Activated CD4-positive, CD25-positive, alpha-beta regulatory T cell (primary cell): ENCODE measurements around the gene MAP4K4.

Source experiments
- DNase-seq, 4 experiments: peaks; one replicate each; lab custom pipeline; 2025; lab: John Stamatoyannopoulos, UW

Gene MAP4K4

DNA sequence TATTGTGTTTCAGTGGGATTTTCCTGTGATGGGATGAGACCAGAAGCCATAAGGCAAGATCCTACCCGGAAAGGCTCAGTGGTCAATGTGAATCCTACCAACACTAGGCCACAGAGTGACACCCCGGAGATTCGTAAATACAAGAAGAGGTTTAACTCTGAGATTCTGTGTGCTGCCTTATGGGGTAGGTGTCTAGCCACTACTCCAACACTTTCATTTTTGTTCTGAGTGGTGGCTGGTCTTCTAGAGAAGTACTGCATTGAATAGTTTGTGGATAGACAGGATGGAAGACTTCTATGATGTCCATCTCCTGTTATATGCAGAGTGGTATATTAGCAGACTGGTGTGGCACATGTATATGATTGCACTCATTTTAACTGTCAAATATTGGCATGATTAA, 176.6 kb downstream of the MAP4K4 start:
- no peak for DNase-seq

- DNase-seq: no peak
Observed at GRCh38 chr2:101879466-101879865, 182.0 kb downstream of the MAP4K4 start.

DNA sequence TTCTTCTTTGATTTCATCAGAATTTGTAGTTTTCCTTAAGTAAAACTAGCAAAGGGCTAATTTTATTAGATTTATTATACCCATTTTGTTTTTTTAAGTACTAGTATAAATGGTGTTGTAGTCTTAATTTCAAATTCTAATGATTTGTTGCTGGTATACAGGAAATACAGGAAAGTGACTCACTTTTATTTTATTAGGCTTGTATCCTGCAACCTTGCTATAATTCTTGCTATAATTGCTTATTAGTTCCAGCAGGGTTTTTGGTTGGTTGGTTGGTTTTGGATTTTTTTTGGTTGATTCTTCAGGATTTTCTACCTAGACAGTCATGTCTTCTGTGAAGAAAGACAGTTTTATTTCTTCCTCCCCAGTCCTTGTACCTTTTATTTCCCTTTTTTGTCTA, 183.6 kb downstream of the MAP4K4 start:
- no peak for DNase-seq

GRCh38 chr2:101882769-101883307, 185.3 kb downstream of the MAP4K4 start:
- no peak for DNase-seq

GRCh38 chr2:101883860-101884259, 186.4 kb downstream of the MAP4K4 start:
- peak in 1 of 4 experiments; percentile 5 for DNase-seq

DNA sequence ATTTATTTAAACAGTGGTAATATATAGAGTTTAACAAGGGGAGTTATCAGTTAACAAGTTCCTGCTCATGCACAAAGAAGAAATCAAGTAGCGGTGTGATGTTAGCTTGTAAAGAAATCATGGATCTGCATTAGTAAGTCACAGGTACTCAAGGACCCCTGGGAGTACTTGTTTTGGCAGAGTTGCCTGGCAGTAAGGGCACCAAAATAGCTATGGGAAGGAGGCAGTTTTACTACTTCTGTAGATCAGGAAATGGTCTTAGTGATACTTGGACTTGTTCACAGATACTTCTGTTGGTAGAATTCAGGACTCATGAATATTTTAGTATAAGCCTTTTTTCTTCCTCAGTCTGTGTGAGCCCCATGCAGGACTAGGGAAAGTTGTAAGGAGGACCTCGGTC, 186.9 kb downstream of the MAP4K4 start:
- DNase-seq: no peak

DNA sequence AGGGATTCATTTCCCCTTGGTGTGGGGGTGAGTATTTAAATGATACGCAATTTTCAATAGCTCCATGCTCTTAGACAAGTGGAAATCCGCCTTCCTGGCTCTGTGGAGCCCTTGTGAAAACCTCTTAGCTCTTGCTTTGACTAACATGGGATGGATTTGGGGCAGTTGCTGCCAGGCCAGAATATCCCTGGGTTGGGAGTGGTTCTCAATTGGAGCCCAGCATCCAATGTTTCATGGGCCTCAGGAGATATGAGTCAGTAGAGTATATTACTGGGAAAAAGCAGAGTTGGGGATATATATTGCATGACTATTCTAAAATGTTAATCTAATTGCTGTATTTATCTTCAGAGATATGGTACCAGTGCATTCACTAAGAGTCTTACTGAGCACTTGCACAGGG, 189.8 kb downstream of the MAP4K4 start:
- DNase-seq: no peak

DNA sequence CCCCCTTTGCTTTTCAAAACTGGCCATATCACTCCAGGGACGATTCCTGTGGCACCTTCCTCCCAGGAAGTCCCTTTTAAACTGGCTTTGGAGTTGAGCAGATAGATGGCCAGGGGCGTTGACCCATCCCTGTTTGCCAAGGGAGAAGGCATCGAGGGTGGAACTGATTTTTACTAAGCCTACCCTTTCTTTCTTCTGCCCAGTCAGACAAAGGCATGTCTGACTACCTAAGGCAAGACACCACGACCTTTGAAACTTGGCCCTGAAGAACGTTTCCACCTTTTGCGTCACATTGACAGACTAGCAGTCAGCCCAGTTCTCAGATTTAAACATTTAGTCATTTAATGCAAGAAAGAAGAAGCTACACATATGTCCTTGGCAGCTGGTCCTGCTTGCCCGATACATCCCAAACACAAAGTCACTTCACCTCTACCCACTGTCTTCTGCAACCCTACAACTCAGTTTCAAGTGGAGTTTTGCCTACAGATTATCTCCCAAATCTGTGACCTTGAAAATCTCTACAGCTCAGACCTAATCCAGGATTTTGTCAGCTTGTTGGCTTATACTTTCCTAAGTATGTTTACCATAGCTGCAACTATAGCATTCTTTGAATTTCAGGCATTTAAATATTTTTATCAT, 192.1 kb downstream of the MAP4K4 start:
- no peak for DNase-seq

DNA sequence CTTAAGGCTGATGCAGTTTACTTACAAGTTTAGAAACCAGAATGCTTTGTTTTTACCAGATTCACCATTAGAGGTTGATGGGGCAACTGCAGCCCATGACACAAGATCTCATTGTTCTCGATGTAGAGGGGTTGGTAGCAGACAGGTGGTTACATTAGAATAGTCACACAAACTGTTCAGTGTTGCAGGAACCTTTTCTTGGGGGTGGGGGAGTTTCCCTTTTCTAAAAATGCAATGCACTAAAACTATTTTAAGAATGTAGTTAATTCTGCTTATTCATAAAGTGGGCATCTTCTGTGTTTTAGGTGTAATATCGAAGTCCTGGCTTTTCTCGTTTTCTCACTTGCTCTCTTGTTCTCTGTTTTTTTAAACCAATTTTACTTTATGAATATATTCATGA, 194.9 kb downstream of the MAP4K4 start:
- no peak for DNase-seq

DNA sequence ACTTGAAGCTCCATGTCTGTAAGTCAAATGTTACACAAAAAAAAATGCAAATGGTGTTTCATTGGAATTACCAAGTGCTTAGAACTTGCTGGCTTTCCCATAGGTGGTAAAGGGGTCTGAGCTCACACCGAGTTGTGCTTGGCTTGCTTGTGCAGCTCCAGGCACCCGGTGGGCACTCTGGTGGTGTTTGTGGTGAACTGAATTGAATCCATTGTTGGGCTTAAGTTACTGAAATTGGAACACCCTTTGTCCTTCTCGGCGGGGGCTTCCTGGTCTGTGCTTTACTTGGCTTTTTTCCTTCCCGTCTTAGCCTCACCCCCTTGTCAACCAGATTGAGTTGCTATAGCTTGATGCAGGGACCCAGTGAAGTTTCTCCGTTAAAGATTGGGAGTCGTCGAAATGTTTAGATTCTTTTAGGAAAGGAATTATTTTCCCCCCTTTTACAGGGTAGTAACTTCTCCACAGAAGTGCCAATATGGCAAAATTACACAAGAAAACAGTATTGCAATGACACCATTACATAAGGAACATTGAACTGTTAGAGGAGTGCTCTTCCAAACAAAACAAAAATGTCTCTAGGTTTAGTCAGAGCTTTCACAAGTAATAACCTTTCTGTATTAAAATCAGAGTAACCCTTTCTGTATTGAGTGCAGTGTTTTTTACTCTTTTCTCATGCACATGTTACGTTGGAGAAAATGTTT, 196.3 kb downstream of the MAP4K4 start:
- no peak for DNase-seq

- DNase-seq: no peak
Observed at GRCh38 chr2:101895039-101895438, 197.5 kb downstream of the MAP4K4 start.

DNA sequence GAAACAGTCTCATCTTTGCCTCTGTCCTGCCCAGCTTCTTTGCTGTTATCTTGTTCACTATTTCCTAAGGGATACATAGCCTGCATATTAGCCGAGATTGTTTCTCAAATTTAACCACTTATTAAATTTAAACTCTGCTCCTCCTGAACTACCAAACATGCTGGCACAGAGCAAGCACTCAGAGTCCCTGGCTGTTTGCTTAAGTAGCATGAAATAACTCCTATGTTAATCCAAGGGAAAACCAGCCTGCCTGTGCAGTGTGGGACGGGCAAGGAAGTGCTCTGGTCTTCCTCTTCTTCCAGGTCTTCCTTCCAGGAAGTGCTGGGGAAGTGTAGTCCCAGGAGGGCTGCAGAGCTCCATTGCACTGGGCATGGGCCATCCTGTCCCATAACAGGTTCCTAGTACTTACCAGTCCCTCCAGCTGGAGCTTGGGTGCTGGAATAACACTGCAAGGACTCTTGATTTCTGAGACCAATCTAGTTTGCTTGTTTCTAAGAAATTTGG, 198.4 kb downstream of the MAP4K4 start:
- DNase-seq: no peak

DNA sequence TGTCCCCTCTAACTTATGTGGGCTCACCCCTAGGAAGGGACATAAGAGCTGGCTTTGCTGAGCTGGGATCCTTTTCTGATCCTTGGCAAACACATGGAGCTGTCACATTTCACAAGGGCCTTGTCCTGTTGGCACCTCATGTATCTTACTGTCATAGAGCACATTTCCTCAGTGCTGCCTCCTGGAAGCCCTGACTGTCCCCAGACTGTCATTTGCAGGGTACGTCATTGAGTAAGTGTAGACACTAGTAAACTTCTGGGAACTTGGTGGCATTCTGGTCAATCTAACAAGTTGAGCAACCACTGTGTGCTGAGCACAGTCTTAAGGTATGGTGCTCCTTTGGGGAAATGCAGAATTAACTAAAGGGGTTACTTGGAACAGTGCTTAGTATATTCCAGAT, 199.8 kb downstream of the MAP4K4 start:
- DNase-seq: no peak

GRCh38 chr2:101899265-101899664, 201.8 kb downstream of the MAP4K4 start:
- no peak for DNase-seq

GRCh38 chr2:101899871-101900270, 202.4 kb downstream of the MAP4K4 start:
- DNase-seq: no peak

DNA sequence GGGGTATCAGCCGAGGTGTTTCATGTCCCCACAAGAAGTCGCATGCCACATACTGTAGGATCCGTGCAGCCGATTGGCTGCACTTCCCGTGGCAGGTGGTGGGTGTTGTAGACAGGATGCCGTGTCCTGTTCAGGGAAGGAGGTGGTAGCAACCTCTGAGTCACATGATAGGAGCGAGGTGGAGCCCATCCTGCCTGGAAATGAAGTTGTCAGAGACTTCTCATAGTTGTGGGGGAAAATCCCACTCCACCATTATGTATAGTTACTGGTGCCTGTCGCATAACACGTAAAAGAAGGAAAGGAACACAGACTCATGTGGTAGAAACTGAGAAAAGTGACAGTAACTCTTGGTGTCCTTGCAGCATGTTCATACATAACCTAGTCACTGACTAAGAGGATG, 202.9 kb downstream of the MAP4K4 start:
- DNase-seq: no peak

DNA sequence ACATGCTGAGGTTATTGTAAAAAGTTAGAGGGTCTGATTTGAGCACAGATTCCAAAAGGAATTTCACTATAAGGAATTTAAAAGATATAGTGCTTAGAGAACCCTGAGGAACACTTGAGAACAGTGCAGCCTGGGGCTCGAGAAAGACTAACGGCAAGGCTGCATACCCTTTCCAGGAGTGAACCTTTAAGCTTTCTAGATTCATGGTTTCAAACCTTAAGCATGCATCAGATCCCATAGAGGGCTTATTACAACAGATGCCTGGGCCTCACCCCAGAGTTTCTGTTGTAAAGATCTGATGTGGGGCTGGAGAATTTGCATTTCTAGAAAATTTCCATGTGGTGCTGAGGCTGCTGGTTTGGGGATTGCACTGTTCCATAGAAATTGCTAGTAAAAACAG, 203.7 kb downstream of the MAP4K4 start:
- DNase-seq: no peak

GRCh38 chr2:101902169-101902568, 204.7 kb downstream of the MAP4K4 start:
- no peak for DNase-seq

GRCh38 chr2:101904916-101905315, 207.4 kb downstream of the MAP4K4 start:
- DNase-seq: no peak

DNA sequence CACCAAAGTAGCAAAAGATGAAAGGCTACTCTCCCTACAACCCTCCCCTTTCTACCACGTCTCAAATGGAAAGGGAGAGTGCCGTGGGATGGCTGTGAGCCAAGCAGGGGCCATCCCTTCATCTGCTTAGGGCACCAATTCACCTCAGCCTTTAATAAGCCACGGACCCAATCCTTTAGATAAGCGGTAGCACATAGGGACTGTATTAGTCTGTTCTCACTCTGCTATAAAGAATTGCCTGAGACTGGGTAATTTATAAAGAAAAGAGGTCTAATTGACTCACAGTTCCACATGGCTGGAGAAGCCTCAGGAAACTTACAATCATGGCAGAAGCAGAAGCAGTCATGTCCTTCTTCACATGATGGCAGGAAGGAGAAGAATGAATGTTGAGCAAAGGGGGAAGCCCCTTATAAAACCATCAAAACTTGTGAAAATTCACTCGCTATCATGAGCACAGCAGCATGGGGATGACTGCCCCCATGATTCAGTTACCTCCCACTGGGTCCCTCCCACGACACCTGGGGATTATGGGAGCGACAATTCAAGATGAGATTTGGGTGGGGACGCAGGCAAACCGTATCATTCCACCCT, 208.3 kb downstream of the MAP4K4 start:
- no peak for DNase-seq

DNA sequence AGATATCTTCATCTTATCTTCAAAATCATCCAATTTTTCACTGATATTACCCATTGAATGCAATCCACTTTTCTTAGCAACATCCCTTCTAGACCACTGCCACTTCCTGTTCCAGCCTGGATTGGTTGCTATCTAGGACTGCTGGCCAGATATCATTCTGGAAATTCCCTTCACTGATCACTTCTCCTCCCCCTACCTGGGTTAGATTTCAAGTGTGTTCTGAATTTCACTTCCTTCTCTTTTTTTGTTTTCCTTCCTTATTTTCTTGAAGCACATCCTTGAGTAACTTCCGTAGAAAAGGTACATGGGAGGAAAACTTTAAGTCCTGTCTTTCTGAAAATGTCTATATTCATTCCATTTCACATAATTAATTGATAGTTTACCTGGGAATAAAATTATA, 212.3 kb downstream of the MAP4K4 start:
- no peak for DNase-seq

DNA sequence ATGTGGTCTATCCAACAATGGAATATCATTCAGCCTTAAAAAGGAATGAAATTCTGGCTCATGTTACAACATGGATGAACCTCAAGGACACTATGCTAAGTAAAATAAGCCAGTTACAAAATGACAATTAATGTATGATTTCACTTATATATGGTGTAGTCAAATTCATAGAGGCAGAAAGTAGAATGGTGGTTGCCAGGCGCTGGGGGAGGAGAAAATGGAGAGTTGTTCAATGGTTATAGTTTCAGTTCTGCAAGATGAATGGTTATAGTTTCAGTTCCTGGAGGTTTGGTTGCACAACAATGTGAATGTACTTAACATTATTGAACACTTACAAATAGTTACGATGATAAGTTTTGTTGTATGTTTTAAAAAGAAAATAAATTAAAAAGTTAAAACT, 215.0 kb downstream of the MAP4K4 start:
- DNase-seq: no peak

GRCh38 chr2:101921319-101921952, 223.9 kb downstream of the MAP4K4 start:
- DNase-seq: no peak
